ENCODE data around the gene AQP11.

GRCh38 chr11:77558380-77558779, 31.4 kb upstream of the AQP11 start:
- no peak for TF ChIP-seq CTCF (IDR thresholded peaks at IDR 0.05)
- no peak for TF ChIP-seq POLR2A (IDR thresholded peaks at IDR 0.05)
